ENCODE measurements around the gene TNFSF9.

The TNFSF9 gene

DNA sequence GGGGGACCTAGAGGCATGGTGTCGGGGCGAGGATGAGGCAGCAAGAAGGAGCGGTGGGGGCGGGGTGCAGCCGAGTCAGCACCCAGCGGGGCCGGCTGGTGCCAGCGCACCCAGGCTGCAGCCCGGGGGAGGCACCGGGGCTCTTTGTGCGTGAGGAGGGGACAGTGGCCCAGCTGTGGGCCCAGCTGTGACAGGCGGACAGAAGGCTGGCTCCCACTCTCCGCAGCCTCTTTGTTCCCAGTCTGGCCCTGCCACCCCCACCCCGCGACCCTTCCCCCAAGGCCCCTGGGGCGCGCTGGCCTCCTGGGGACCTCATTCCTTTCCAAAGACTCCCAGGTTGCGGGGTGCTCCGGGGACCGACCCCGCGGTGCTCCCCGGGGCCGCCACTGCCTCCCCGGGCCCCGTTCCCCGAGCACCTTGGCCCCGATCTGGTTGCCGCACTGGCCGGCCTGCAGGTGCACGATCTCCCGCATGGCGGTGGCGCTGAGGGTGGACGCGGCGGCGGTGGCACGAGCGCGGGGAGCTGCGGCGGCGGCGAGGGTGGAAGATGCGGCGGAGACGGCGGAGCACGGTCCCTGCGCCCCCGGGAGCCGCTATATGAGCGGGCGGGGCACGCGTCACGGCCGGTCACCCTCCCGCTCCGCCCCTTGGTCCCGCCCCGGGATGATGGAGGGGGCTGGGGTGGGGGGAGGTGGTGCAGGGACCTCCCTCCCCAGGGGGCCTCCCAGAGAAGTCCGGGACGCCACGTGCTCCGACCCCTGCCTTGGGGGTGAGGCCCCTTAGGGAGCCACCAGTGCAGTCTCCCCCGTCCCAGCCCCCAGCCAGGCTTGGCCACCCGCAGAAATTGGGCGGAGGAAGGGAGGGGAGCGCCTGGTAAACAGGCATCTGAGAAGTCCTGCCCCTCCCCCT is 28.8 kb upstream of the TNFSF9 start, which contains the start of gene TUBB4A:
TSS of gene TUBB4A (minus strand) at position 570 of the 909 bp plus-strand sequence. CDS start at position 473, 97 bp downstream.
- TF ChIP-seq TEAD4 (IDR thresholded peaks at IDR 0.05), result no peak
- no peak for TF ChIP-seq YY1 (IDR thresholded peaks at IDR 0.05; ENCODE audit: low read depth)
- no peak for TF ChIP-seq CREB1 (IDR thresholded peaks at IDR 0.05; ENCODE audit: low read depth)
- no peak for TF ChIP-seq NFIC (IDR thresholded peaks at IDR 0.05)
- TF ChIP-seq RAD21 (IDR thresholded peaks at IDR 0.05; ENCODE audit: low read depth), result no peak
- TF ChIP-seq ZBTB7A (IDR thresholded peaks at IDR 0.05; ENCODE audit: low read depth), result peak; percentile 78; the same call in 1 of the 2 replicates

- TF ChIP-seq FOXM1 (IDR thresholded peaks at IDR 0.05; ENCODE audit: borderline replicate concordance, low read depth) (no peak), ZBTB7A (IDR thresholded peaks at IDR 0.05; ENCODE audit: low read depth) (no peak), YY1 (IDR thresholded peaks at IDR 0.05; ENCODE audit: low read depth) (no peak), USF1 (IDR thresholded peaks at IDR 0.05) (no peak), TCF12 (IDR thresholded peaks at IDR 0.05; ENCODE audit: low read depth) (no peak), TAF1 (IDR thresholded peaks at IDR 0.05; ENCODE audit: low read depth) (no peak)
Measured at GRCh38 chr19:6503407-6504201, 27.2 kb upstream of the TNFSF9 start.

GRCh38 chr19:6509118-6509971 is 21.5 kb upstream of the TNFSF9 start:
- no peak for TF ChIP-seq TCF12 (IDR thresholded peaks at IDR 0.05; ENCODE audit: low read depth)
- no peak for TF ChIP-seq CEBPB (IDR thresholded peaks at IDR 0.05)
- no peak for TF ChIP-seq REST (IDR thresholded peaks at IDR 0.05; ENCODE audit: low read depth)
- TF ChIP-seq TEAD4 (IDR thresholded peaks at IDR 0.05), result no peak
- no peak for TF ChIP-seq EGR1 (IDR thresholded peaks at IDR 0.05)
- no peak for TF ChIP-seq FOXM1 (IDR thresholded peaks at IDR 0.05; ENCODE audit: borderline replicate concordance, low read depth)
- TF ChIP-seq TAF1 (IDR thresholded peaks at IDR 0.05; ENCODE audit: low read depth), result no peak
- TF ChIP-seq CREB1 (IDR thresholded peaks at IDR 0.05; ENCODE audit: low read depth), result no peak
- TF ChIP-seq EP300 (IDR thresholded peaks at IDR 0.05; ENCODE audit: borderline replicate concordance), result no peak
- no peak for TF ChIP-seq USF1 (IDR thresholded peaks at IDR 0.05)
- no peak for TF ChIP-seq MAX (IDR thresholded peaks at IDR 0.05)
- TF ChIP-seq NFIC (IDR thresholded peaks at IDR 0.05), result no peak
- TF ChIP-seq RAD21 (IDR thresholded peaks at IDR 0.05; ENCODE audit: low read depth), result no peak

DNA sequence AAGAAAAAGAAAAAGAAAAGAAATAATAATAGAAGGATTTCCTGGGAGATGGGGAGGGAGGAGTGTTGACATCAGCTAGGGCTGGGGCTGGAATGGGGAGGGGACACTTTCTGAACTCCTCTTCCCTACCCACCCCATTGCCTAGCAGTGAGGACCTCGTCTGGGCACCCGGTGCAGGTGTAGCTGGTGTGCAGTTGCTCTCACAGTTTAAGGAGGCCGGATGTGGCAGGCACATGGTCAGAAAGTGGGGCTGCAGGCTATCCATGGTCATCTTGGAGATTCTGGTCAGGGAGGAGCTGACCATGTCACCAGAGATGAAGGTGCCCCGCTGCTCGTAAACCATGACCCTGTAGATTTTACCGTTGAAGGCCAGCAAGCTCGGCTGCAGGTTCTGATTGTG is 20.2 kb upstream of the TNFSF9 start:
- no peak for TF ChIP-seq EGR1 (IDR thresholded peaks at IDR 0.05)
- TF ChIP-seq CEBPB (IDR thresholded peaks at IDR 0.05), result no peak
- TF ChIP-seq TAF1 (IDR thresholded peaks at IDR 0.05; ENCODE audit: low read depth), result no peak
- no peak for TF ChIP-seq YY1 (IDR thresholded peaks at IDR 0.05; ENCODE audit: low read depth)
- TF ChIP-seq MAX (IDR thresholded peaks at IDR 0.05), result no peak
- TF ChIP-seq REST (IDR thresholded peaks at IDR 0.05; ENCODE audit: low read depth), result no peak
- no peak for TF ChIP-seq ZBTB7A (IDR thresholded peaks at IDR 0.05; ENCODE audit: low read depth)
- TF ChIP-seq TEAD4 (IDR thresholded peaks at IDR 0.05), result no peak
- no peak for TF ChIP-seq CREB1 (IDR thresholded peaks at IDR 0.05; ENCODE audit: low read depth)
- no peak for TF ChIP-seq EP300 (IDR thresholded peaks at IDR 0.05; ENCODE audit: borderline replicate concordance)
- TF ChIP-seq USF1 (IDR thresholded peaks at IDR 0.05), result no peak
- no peak for TF ChIP-seq FOXM1 (IDR thresholded peaks at IDR 0.05; ENCODE audit: borderline replicate concordance, low read depth)
